ENCODE data around the gene BCLAF1.

BCLAF1 gene

GRCh38 chr6:136252441-136252840 is 37.2 kb downstream of the BCLAF1 start:
- no peak overlapping the region for H2AFZ ChIP-seq (ENCODE audit: low read depth, low read length)
- H3K36me3 ChIP-seq (ENCODE audit: insufficient read depth, low read length): peaks cover 19% of the 10 kb centered on the region
- H3K27me3 ChIP-seq (ENCODE audit: insufficient read depth, low read length, poor library complexity): no peaks in the 10 kb centered on the region
- no peak for DNase-seq
- H3K27ac ChIP-seq (ENCODE audit: low read length): no peak overlapping the region
- peaks cover 33% of the 10 kb centered on the region for H3K4me1 ChIP-seq (ENCODE audit: insufficient read depth, low read length)
- no peaks in the 10 kb centered on the region for H3K9me3 ChIP-seq (ENCODE audit: insufficient read depth, low read length, severe bottlenecking)
- no peak overlapping the region for H3K9ac ChIP-seq (ENCODE audit: low read depth, low read length)
- H3K4me3 ChIP-seq (ENCODE audit: low read depth in 1 of 2, low read length in 2 of 2): no peak overlapping the region
- ATAC-seq (ENCODE audit: insufficient read depth, low read depth): no peak
- peaks cover 25% of the 10 kb centered on the region for H3K79me2 ChIP-seq (ENCODE audit: insufficient read depth, low read length)
- no peaks in the 10 kb centered on the region; the same call in 1 of the 2 replicates for H4K20me1 ChIP-seq (ENCODE audit: insufficient read depth, low read length)
- no peak overlapping the region for H3K4me2 ChIP-seq (ENCODE audit: insufficient read depth, low read length)
- TF ChIP-seq CTCF (IDR thresholded peaks at IDR 0.05; ENCODE audit: borderline replicate concordance, extremely low read depth, low read length, poor library complexity, severe bottlenecking): no peak
- no peak for TF ChIP-seq EZH2 (IDR thresholded peaks at IDR 0.05; ENCODE audit: borderline replicate concordance, low read depth, low read length, severe bottlenecking)

- DNase-seq (no peak), ATAC-seq (ENCODE audit: insufficient read depth, low read depth) (no peak)
- H3K27me3 ChIP-seq (ENCODE audit: insufficient read depth, low read length, poor library complexity): no peaks in the 10 kb centered on the region
- H4K20me1 ChIP-seq (ENCODE audit: insufficient read depth, low read length): no peaks in the 10 kb centered on the region; the same call in 1 of the 2 replicates
- no peak overlapping the region for H3K27ac ChIP-seq (ENCODE audit: low read length)
- peak overlapping the region; percentile 85 for H3K4me2 ChIP-seq (ENCODE audit: insufficient read depth, low read length)
- H3K79me2 ChIP-seq (ENCODE audit: insufficient read depth, low read length): peaks cover 36% of the 10 kb centered on the region
- peak overlapping the region; percentile 88 for H2AFZ ChIP-seq (ENCODE audit: low read depth, low read length)
- H3K4me3 ChIP-seq (ENCODE audit: low read depth in 1 of 2, low read length in 2 of 2): peak overlapping the region in 1 of 2 experiments; percentile 92; a peak in 2 of 4 replicates
- H3K9me3 ChIP-seq (ENCODE audit: insufficient read depth, low read length, severe bottlenecking): no peaks in the 10 kb centered on the region
- TF ChIP-seq CTCF (IDR thresholded peaks at IDR 0.05; ENCODE audit: borderline replicate concordance, extremely low read depth, low read length, poor library complexity, severe bottlenecking) (no peak), EZH2 (IDR thresholded peaks at IDR 0.05; ENCODE audit: borderline replicate concordance, low read depth, low read length, severe bottlenecking) (no peak)
- H3K9ac ChIP-seq (ENCODE audit: low read depth, low read length): peak overlapping the region; percentile 74; the same call in 1 of the 2 replicates
- H3K36me3 ChIP-seq (ENCODE audit: insufficient read depth, low read length): peaks cover 11% of the 10 kb centered on the region
- H3K4me1 ChIP-seq (ENCODE audit: insufficient read depth, low read length): peaks cover 33% of the 10 kb centered on the region
These were observed 38.3 kb downstream of the BCLAF1 start for GRCh38 chr6:136251394-136251793.

GRCh38 chr6:136250686-136251008 is 39.0 kb downstream of the BCLAF1 start:
- Histone ChIP-seq H3K4me2 (ENCODE audit: insufficient read depth, low read length) (peak overlapping the region; percentile 85), H3K79me2 (ENCODE audit: insufficient read depth, low read length) (peaks cover 43% of the 10 kb centered on the region), H3K27me3 (ENCODE audit: insufficient read depth, low read length, poor library complexity) (no peaks in the 10 kb centered on the region), H2AFZ (ENCODE audit: low read depth, low read length) (peak overlapping the region; percentile 88), H3K9me3 (ENCODE audit: insufficient read depth, low read length, severe bottlenecking) (no peaks in the 10 kb centered on the region), H3K36me3 (ENCODE audit: insufficient read depth, low read length) (peaks cover 17% of the 10 kb centered on the region), H3K4me3 (ENCODE audit: low read depth in 1 of 2, low read length in 2 of 2) (peak overlapping the region; percentile 82 to 92), H3K4me1 (ENCODE audit: insufficient read depth, low read length) (peaks cover 33% of the 10 kb centered on the region), H3K27ac (ENCODE audit: low read length) (peak overlapping the region; percentile 76), H3K9ac (ENCODE audit: low read depth, low read length) (peak overlapping the region; percentile 74), H4K20me1 (ENCODE audit: insufficient read depth, low read length) (no peaks in the 10 kb centered on the region)
- TF ChIP-seq CTCF (IDR thresholded peaks at IDR 0.05; ENCODE audit: borderline replicate concordance, extremely low read depth, low read length, poor library complexity, severe bottlenecking) (no peak), EZH2 (IDR thresholded peaks at IDR 0.05; ENCODE audit: borderline replicate concordance, low read depth, low read length, severe bottlenecking) (no peak)
- ATAC-seq (ENCODE audit: insufficient read depth, low read depth) (peak; percentile 7; the same call in 2 of the 3 replicates), DNase-seq (no peak)

Measured in DND-41 (cell line).